HG02970 (cell line): ENCODE data around the gene SETDB2.
A peak's percentile ranks its signal among the peaks of the same experiment; 100 is the strongest.

Source experiments
- ATAC-seq: cut with Tn5 transposase; IDR thresholded peaks from one replicate; pipeline ENCODE4 v1.9.1; 2021; ENCODE audit warnings: mild to moderate bottlenecking, moderate library complexity, moderate number of reproducible peaks; ENCODE audit not compliant: unreplicated experiment, low FRiP score

SETDB2 gene, protein sequence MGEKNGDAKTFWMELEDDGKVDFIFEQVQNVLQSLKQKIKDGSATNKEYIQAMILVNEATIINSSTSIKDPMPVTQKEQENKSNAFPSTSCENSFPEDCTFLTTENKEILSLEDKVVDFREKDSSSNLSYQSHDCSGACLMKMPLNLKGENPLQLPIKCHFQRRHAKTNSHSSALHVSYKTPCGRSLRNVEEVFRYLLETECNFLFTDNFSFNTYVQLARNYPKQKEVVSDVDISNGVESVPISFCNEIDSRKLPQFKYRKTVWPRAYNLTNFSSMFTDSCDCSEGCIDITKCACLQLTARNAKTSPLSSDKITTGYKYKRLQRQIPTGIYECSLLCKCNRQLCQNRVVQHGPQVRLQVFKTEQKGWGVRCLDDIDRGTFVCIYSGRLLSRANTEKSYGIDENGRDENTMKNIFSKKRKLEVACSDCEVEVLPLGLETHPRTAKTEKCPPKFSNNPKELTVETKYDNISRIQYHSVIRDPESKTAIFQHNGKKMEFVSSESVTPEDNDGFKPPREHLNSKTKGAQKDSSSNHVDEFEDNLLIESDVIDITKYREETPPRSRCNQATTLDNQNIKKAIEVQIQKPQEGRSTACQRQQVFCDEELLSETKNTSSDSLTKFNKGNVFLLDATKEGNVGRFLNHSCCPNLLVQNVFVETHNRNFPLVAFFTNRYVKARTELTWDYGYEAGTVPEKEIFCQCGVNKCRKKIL

DNA sequence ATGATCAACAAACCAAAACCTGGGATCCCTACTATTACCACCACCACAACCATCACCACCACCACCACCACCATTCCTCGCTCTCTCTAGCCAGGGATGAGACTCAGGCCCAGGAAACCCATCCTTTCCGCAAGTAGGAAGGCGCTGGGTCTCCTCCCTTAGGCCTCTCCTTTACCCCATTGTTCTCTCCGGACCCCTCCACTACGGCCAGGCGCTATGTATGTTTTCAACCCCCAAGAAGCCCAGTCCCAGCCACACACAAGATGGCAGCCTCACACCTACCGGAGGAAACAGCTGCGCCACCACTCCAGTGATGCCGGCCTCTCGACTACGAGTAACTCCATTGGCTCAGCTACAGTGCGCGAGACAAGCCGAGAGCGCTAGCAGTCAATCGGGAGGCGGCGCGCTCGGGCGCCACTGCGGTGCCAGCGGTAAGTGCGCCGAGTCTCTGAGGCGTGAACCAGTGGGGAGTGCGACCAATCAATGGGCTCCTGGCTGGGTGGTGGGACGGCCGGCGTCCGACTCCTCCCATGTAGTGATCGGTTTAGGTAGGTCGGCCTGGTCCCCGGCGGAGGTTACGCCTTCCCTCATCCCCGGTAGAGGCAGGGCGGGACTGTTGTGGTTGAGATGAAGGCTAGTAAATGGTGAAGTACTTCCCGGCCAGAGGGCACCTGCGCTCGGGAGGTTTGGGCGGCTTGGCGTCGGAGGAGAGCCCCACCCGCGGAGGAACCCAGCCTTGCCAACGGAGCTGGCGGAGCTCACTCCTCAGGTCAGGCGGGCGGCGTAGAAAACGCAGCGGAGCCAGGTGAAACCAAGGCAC lies at the start of gene SETDB2, which contains the start of gene CAB39L:
Gene SETDB2, plus strand, starts transcription at position 571 of the 820 bp plus-strand sequence. CDS start 7,620 bp downstream, outside the sequence.
Gene CAB39L, minus strand, starts transcription at position 361 of the 820 bp plus-strand sequence. CDS start 61,154 bp downstream, outside the sequence.
- peak; percentile 92 for ATAC-seq

DNA sequence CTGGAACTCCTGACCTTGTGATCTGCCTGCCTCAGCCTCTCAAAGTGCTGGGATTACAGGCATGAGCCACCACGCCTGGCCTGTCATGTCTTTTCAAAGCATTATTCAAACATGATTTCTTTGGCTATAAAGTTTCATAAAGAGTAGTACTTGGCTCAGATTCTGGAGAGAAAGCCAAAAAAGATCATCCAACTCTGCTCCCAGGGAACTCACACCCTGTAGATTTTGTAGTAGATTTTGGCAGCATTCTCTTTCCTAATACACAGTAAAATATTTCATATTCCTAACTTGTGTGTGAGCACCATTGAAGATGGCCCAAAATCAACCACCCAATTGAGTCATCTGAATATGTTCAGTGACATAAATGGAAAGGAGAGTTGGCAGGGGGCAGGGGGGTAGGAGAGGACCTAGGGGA lies 48.6 kb upstream of the SETDB2 start:
- ATAC-seq, result no peak

DNA sequence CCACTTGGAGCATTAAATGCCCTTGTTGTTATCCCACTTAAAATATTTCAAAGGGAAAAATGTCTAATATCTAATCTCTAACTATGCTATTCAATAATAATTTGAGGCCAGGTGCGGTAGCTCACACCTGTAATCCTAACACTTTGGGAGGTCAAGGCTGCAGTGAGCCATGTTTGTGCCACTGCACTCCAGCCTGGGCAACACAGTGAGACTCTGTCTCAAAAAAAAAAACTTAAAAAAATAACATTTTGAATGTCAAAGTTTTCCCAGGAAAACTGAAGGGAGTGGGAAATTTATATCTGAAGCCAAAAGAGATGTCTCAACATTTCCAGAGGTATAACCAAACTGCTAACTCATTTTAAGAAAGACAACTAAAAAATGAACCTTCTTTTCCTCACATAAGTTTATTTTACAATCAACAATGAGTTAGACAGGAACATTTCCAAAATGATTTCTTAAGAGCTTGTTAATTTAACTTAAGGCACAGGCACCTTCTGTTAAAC lies 48.1 kb upstream of the SETDB2 start:
- no peak for ATAC-seq

DNA sequence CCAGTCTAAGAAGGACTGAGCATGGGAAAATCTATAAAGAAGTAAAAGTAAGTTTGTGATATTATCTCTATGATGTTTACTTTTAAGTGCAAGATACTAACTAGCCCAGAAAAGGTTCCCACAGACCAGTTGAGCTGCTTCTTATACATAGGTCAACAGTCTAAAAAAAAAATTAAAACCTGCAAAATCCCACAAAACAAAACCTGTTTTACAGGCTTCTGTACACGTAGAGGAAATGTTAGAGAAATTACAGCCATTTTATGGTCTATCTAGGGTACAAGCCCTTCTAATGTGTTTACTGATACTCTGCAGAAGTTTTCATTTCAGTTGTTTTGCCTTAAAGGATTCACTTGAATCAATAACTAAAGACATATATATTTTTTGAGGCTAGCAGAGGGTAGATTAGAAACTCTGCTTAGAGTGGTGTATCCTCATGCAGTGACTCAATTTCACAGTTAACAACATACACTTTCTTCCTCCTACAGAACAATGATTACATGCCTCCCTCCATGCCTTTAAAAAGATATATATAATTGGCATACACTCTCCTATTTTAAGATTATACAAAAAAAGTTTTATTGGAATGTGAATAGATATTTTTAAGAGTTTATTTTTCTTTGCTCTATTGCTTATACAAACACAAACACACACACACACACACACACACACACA lies 44.1 kb upstream of the SETDB2 start:
- ATAC-seq, result no peak

DNA sequence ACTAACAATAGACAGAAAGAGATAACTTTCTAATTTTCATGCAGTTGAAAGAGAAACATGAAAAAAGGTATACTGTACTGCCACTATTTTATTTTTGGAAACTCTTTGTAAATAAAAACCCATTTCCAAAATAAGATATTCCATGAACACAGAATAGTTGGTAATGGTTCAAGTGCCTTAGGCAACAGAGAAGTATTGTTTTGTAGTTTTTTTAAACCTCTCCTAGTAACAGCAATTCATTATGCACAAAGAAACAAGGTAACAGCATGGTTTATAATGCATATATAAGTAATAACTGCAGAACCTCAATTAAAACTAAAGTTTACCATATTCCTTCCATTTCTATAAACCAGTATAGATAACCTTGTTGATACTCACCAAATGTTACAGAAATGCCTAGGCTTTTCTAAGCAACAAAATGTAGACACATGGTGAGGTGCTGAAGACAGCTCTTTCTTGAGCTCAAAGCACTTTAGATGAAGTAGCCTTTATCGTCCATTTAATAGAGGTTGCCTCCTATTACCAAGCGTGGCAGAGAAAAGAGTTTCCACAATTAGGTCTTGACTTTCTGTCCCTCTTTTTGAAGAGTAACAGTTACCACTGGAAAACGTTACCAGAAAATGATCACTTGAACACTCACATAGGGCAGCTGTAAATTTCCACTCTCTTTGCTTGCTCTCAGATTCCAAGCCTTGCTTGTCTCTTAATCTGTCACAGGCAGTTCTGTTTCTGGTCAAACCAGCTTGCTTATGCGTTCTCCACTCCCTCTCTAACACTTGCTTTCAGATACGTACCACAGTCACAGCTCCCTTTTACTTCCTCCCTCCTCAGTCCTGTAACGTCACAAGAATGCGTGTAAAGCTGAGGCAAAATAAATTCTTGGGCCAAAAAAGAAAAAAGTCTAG lies 43.1 kb upstream of the SETDB2 start:
- no peak for ATAC-seq

DNA sequence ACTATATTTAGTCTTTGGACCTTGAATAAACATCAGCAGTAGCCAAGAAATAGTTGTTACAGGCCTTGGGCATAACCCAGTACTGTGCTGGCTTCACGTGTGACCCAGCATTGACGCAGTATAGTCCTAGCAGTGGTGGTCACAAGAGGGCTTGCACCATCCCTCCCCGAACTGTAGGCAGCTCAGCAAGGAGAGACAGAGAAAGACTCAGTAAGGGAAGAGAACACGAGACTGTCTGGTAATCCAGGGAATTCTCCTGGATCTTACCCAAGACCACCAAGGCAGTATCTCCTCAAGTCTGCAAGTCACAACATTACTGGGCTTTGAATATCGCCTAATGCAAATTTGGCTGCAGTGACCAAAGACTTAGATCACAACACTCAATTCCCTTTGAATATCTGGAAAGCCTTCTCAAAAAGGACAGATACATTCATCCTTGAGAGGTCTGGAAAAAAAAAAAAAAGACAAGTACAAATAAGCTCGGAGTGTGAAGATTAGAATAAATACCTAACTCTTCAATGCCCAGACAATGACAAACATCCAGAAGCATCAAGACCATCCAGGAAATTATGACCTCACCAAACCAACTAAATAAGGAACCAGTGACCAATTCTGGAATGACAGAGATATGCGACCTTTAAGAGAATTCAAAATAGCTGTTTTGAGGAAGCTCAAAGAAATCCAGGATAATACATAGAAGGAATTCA lies 39.9 kb upstream of the SETDB2 start:
- ATAC-seq, result no peak

DNA sequence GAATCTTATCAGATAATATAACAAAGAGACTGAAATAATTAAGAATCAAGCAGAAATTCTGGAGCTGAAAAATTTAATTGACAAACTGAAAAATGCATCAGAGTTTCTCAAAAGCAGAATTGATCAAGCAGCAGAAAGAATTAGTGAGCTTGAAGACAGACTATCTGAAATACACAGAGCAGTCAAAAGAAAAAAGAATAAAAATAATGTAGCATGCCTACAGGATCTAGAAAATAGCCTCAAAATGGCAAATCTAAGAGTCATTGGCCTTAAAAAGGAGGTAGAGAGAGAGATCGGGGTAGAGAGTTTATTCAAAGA lies 39.4 kb upstream of the SETDB2 start:
- ATAC-seq, result no peak

DNA sequence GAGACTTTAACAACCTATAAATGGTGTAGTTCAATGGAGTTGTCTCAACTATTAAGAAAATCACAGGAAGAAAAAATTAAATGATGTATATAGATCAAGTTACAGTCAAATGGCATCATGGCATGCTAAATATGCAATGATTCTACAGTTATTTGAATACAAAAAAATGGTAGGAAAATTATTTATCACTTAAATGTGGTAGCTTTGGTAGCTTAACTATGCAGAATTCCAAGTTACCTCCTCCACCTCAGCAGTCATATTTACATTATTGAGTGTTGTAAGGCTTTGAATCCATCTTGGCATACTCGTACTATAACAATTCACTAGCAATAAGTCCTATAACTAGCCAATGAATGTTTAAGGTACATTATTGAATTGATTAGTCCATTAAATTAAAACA lies 37.0 kb upstream of the SETDB2 start:
- no peak for ATAC-seq

DNA sequence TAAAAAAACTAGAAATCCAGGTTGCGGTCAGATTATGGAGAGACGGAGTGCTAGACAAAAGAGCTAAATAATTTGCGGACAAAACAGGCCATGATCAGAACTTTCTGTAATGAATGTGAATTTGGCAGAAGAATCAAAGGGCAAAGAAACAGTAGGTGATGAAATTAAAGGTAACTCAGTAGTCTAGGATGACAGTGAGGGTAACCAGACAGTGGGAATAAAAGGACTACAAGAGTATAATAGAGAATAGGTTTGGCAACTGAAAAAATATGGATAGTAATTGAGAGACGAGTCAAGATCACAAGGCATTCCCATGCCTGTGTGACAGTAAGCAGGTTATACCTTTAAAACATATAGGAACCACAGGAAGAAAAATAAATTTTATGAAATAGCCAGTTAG lies 36.1 kb upstream of the SETDB2 start:
- ATAC-seq, result no peak

DNA sequence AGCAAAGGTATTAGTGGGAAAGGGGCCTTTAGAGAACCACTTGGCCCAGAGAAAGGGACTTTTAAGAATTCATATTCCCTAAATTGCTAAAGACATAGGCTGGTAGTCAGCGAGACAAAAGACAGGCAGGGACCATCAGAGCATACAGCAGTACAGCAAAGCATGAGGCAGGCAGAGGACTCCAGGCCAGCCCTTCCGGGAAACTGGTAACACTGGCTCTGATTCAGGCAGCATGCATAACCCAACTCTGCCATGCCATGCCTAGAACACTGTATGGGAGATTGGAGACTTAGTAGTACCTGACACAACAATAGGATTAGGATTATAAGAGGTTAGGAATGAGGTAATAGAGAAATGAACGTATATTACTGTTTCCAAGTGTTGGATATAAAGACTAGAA lies 35.1 kb upstream of the SETDB2 start:
- no peak for ATAC-seq

DNA sequence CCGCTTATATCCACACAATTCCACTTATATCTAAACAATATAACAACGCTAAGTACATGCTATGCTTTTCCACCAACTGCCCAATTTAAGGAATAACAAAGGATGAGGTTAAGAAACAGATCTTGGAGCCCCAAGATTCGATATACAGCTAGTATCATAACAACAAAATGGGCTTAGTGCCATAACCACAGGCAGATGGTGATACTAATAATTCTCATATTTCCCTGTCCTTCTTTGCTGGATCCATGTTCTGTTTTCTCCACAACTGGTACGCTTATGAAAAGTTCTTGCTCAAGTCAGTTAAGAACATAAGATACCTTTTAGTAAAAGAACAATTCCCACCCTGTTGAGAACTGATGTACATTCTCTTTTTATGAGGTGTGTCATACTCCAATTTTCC lies 34.1 kb upstream of the SETDB2 start:
- no peak for ATAC-seq

DNA sequence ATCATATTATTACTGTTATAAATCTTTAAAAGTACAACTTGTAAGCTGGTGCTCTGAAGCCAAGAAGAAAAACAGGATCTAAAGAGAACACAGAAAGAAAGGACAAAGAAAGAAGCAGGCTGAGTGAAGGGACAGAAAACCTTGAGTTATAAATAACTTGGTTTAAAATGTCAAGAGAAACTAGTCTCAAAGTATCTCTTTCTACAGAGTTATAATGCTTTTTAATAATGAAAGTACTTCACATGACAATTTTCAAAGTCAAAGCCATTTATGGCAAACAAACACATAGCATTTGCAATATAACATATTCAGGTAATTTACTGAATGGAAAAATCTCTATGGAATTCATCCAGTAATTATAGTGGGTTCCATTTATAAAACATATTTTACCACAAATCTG lies 33.6 kb upstream of the SETDB2 start:
- no peak for ATAC-seq

DNA sequence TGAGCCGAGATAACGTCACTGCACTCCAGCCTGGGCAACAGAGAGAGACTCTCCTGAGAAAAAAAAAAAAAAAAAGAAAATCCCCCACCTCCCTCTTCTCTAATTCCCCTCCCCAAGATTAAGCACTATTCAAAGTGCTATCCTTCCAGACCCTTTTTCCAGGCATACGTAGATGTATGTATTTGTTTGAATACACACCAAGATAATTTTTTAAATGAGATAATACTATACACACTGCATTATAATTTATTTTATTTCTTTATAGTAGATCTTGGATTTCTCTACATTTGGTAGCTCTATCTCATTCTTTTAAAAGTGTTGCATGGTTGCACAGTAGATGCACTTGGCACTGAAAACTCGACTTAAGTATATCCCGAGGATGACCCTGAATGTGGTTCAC lies 32.7 kb upstream of the SETDB2 start:
- ATAC-seq, result no peak

DNA sequence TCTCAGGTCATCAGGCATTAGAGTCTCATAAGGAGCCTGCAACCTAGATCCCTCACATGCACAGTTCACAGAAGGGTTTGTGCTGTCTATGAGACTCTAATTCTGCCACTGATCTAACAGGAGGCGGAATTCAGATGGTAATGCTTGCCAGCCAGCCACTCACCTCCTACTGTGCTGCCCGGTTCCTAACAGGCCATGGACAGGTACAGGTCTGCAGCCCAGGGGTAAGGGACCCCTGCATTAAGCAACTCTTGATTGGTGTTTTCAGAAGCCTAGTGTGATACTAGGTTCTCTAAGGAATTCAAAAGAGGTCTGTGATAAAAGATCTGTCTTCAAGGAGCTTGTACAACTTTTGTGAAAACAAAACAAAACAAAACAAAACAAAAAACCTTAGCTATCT lies 31.3 kb upstream of the SETDB2 start:
- no peak for ATAC-seq

DNA sequence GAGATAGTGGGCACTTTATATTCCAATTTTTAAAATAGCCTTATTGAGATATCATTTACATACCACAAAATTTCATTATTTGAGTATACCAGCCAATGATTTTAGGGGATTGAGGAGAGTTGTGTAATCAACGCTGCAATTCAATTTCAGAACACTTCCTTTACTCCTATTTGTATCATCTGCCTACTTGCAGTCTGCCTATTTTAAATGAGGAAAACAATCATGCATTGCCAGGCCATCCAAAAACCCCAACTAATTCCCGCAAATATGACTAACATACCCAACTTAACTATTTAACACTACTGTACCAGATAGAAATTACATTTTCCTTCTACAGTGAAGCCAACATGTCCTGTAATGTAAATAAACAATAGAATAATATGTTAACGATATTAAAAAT lies 26.9 kb upstream of the SETDB2 start:
- ATAC-seq, result no peak

DNA sequence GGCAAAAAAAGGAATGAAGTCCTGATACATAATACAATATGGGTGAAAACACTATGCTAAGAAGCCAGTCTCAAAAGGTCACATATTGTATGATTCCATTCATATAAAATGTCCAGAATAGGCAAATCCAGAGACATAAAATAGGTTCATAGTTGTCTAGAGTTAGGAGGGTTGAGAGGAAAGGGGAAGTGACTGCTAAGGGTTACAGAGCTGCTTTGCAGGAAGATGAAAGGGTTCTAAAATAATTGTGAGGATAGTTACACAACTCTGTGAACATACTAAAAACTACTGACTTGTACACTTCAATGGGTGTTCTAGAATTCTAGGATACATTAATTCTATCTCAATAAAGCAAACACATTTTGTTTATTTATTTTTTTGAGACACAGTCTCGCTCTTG lies 25.9 kb upstream of the SETDB2 start:
- no peak for ATAC-seq

DNA sequence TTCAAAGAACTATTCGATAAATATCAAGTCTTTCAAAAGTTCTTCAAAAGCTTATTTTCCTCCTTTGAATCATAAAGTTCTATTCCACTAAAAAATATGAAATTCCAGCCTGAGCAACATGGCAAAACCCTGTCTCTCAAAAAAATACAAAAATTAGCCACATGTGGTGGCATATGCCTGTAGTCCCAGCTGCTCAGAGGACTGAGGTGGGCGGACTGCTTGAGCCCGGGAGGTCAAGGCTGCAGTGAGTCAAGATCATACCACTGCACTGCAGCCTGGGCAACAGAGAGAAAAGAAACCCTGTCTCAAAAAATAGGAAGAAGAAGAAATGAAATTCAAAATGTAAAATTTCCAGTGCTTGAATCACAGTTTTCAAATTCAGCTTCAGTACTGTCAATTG lies 24.8 kb upstream of the SETDB2 start:
- ATAC-seq, result no peak

DNA sequence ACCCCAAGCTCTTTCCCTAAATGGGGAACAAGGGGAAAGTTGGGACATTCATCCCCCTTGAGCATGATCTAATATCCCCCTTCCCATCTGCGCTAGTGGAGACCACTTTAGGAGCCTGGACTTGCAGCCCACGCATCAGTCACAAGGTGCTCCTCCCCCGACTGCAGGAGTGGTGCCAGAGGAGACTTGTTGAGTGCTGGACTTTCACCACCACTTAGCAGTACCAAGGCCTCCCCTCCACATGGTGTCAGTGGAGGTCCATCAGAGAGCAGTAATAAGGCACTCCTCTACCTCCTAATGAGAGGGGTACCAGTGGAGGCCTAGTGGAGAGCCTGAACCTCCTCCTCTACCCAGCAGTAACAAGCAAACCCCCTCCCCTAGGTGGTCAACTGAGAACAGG lies 22.7 kb upstream of the SETDB2 start:
- no peak for ATAC-seq
